NCI-H2029 treated with DMSO at 0.1 percent for 48 hours (cell line): ENCODE measurements around the gene CSGALNACT2.
"Not testable (repeated sequence)": the region's sequence is repeated elsewhere in the genome, so short reads cannot be mapped to it uniquely, and the experiment has no call there.

ENCODE experiments used
- DNase-seq: peaks from one replicate; lab custom pipeline; 2025; lab: John Stamatoyannopoulos, UW

The CSGALNACT2 gene

GRCh38 chr10:43138021-43138756, at the start of gene CSGALNACT2:
Gene CSGALNACT2, plus strand, starts transcription at chr10:43138445. Its CDS starts 16,705 bp downstream, at chr10:43155150.
- peak; percentile 32 for DNase-seq

GRCh38 chr10:43089519-43089918, 48.7 kb upstream of the CSGALNACT2 start:
- no peak for DNase-seq

- DNase-seq, result no peak
Observed at GRCh38 chr10:43090188-43090587, 48.1 kb upstream of the CSGALNACT2 start.

- DNase-seq, result no peak
Observed at GRCh38 chr10:43090664-43091063, 47.6 kb upstream of the CSGALNACT2 start.

GRCh38 chr10:43091846-43092245, 46.4 kb upstream of the CSGALNACT2 start:
- no peak for DNase-seq

- DNase-seq, result no peak
Observed at GRCh38 chr10:43093423-43094076, 44.7 kb upstream of the CSGALNACT2 start.

GRCh38 chr10:43094085-43094484, 44.2 kb upstream of the CSGALNACT2 start:
- no peak for DNase-seq

GRCh38 chr10:43099339-43099738, 38.9 kb upstream of the CSGALNACT2 start:
- not testable (repeated sequence) for DNase-seq

GRCh38 chr10:43099928-43100327, 38.3 kb upstream of the CSGALNACT2 start:
- no peak for DNase-seq

- no peak for DNase-seq
Observed at GRCh38 chr10:43100366-43100765, 37.9 kb upstream of the CSGALNACT2 start.

- DNase-seq, result no peak
Observed at GRCh38 chr10:43102063-43102828, 36.0 kb upstream of the CSGALNACT2 start.

GRCh38 chr10:43105102-43105955, 32.9 kb upstream of the CSGALNACT2 start:
- peak; percentile 12 for DNase-seq

GRCh38 chr10:43105956-43106229, 32.4 kb upstream of the CSGALNACT2 start:
- DNase-seq, result no peak

- DNase-seq, result no peak
Observed at GRCh38 chr10:43106256-43107091, 31.8 kb upstream of the CSGALNACT2 start.

GRCh38 chr10:43108951-43109350, 29.3 kb upstream of the CSGALNACT2 start:
- DNase-seq, result no peak

- no peak for DNase-seq
Observed at GRCh38 chr10:43109671-43110249, 28.5 kb upstream of the CSGALNACT2 start.

- DNase-seq, result no peak
Observed at GRCh38 chr10:43110338-43111071, 27.7 kb upstream of the CSGALNACT2 start.

GRCh38 chr10:43111101-43111500, 27.1 kb upstream of the CSGALNACT2 start:
- DNase-seq, result no peak

- DNase-seq, result no peak
Observed at GRCh38 chr10:43111921-43112607, 26.2 kb upstream of the CSGALNACT2 start.

GRCh38 chr10:43112608-43112961, 25.7 kb upstream of the CSGALNACT2 start:
- DNase-seq, result no peak
